GM12864 (cell line): ENCODE measurements around the gene SSRP1.

Experiments
- DNase-seq: peaks from one replicate; pipeline ENCODE4 v3.0.0-alpha.2; 2011; ENCODE audit warnings: low read depth
- H3K4me3 ChIP-seq: 2 replicates; pipeline ENCODE4 v1.5.1; 2011; ENCODE audit warnings: mild to moderate bottlenecking, low read depth, low read length, control low read depth
- CTCF ChIP-seq: IDR thresholded peaks from 2 replicates; pipeline ENCODE4 v1.5.1; 2011; ENCODE audit warnings: low read depth, mild to moderate bottlenecking, moderate library complexity, low read length, control low read depth, inconsistent platforms; ENCODE audit errors: missing control alignments

The SSRP1 gene

GRCh38 chr11:57359896-57360690 lies 24.4 kb upstream of the SSRP1 start:
- TF ChIP-seq CTCF, result no peak
- DNase-seq, result no peak
- H3K4me3 ChIP-seq, result no peak overlapping the region

- TF ChIP-seq CTCF, result no peak
- no peak for DNase-seq
- no peak overlapping the region for H3K4me3 ChIP-seq
These were observed 23.7 kb upstream of the SSRP1 start for GRCh38 chr11:57359396-57359795.

GRCh38 chr11:57358991-57359390 lies 23.3 kb upstream of the SSRP1 start:
- no peak for DNase-seq
- H3K4me3 ChIP-seq, result no peak overlapping the region
- TF ChIP-seq CTCF, result no peak

- DNase-seq, result no peak
- TF ChIP-seq CTCF, result no peak
- H3K4me3 ChIP-seq, result no peak overlapping the region
These were observed 22.9 kb upstream of the SSRP1 start for GRCh38 chr11:57358543-57358961.

GRCh38 chr11:57357856-57358255 lies 22.2 kb upstream of the SSRP1 start:
- no peak for DNase-seq
- no peak overlapping the region for H3K4me3 ChIP-seq

GRCh38 chr11:57357310-57357709 lies 21.6 kb upstream of the SSRP1 start:
- TF ChIP-seq CTCF, result no peak

More at GRCh38 chr11:57357856-57358255, 22.2 kb upstream of the SSRP1 start:
- no peak for TF ChIP-seq CTCF

GRCh38 chr11:57356268-57356667 lies 20.6 kb upstream of the SSRP1 start:
- no peak overlapping the region for H3K4me3 ChIP-seq
- no peak for TF ChIP-seq CTCF
- no peak for DNase-seq

More at GRCh38 chr11:57357310-57357709, 21.6 kb upstream of the SSRP1 start:
- DNase-seq, result no peak
- H3K4me3 ChIP-seq, result no peak overlapping the region
